ENCODE data around the gene PCP4.

DNA sequence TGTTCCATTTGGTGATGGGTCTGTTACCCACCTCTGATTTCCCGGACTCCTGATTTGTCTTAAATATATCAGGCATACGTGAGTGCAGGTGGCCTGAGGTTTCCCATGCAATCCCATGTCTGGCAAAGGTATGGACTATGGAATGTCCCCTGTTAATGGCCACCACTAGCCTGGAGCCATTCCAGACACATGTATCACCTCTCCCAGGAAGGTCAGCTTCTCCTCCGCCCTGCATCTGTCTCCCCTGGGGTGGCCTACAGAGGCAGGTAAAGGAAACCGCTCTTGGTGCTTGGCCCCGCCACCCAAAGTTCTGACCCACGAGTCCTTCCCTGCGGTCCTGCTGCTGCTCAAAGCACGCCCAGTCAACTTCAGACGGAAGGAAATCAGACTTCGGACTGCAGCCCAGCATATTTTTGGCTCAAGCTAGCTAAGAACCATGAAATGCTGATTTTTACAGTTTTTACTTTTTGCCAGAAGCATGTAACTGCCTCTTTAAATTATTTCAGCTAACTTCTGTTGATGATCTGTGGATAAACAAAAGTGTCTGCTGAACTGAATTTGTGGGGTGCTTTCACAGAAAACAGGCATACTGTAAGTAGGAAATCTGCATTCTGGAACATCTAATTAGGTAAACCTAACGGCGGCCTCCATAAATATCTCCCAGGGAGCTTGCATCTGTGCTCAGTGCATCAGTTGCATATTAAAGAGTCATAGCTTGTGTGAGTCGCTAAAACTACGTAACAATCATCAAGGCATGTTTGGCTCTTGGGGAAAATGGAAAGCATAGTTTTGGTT, 105.9 kb downstream of the PCP4 start:
- TF ChIP-seq CREBBP (IDR thresholded peaks at IDR 0.05; ENCODE audit: low read depth, low read length) (no peak), ATF3 (IDR thresholded peaks at IDR 0.05) (no peak), ATF3 (CRISPR knock-in tag; conservative IDR thresholded peaks at IDR 0.05) (no peak), SETDB1 (IDR thresholded peaks at IDR 0.05; ENCODE audit: low read length) (no peak), FOXJ3 (CRISPR knock-in tag; IDR thresholded peaks at IDR 0.05) (no peak), TAF1 (IDR thresholded peaks at IDR 0.05; ENCODE audit: control insufficient read depth, extremely low read depth, insufficient read depth, low read length, severe bottlenecking) (no peak), HDAC1 (IDR thresholded peaks at IDR 0.05) (no peak), EZH2 (IDR thresholded peaks at IDR 0.05; ENCODE audit: borderline replicate concordance, low read depth, low read length) (no peak), FOSL1 (tag; conservative IDR thresholded peaks at IDR 0.05) (no peak), GATAD2B (IDR thresholded peaks at IDR 0.05; ENCODE audit: borderline replicate concordance) (no peak)
- TF ChIP-seq, protein P1, sequence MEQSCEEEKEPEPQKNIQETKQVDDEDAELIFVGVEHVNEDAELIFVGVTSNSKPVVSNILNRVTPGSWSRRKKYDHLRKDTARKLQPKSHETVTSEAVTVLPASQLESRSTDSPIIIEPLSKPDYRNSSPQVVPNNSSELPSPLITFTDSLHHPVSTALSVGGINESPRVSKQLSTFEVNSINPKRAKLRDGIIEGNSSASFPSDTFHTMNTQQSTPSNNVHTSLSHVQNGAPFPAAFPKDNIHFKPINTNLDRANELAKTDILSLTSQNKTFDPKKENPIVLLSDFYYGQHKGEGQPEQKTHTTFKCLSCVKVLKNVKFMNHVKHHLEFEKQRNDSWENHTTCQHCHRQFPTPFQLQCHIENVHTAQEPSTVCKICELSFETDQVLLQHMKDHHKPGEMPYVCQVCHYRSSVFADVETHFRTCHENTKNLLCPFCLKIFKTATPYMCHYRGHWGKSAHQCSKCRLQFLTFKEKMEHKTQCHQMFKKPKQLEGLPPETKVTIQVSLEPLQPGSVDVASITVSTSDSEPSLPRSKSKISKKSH (CRISPR knock-in tag; IDR thresholded peaks at IDR 0.05), result no peak

Data from K562 (cell line).